ENCODE data around the gene CNBD2. TPM values are rescaled to one million over a fixed set of nuclear protein-coding genes. Genes with fewer than 3 reads are reported as not detected.
A peak's percentile ranks its signal among the peaks of the same experiment; 100 is the strongest.

The CNBD2 gene
- total and polyA plus RNA-seq, 10 of the 15 experiments (the other 5 are each of a cell fraction or from before 2014, with no cell fraction given), result 0.86 to 7.4 (median 4.6) TPM

GRCh38 chr20:36040571-36040970 lies 72.2 kb downstream of the CNBD2 start (continued):
- peak; percentile 44; the same call in 1 of the 2 replicates for TF ChIP-seq JUNB (IDR thresholded peaks at IDR 0.05)
- no peak for TF ChIP-seq WRNIP1 (IDR thresholded peaks at IDR 0.05; ENCODE audit: borderline replicate concordance, low read depth, low read length)
- TF ChIP-seq EED (IDR thresholded peaks at IDR 0.05; ENCODE audit: low read depth), result no peak
- no peak for TF ChIP-seq RAD21 (IDR thresholded peaks at IDR 0.05; ENCODE audit: insufficient read depth, low read depth, low read length)
- no peak for TF ChIP-seq SIN3A (IDR thresholded peaks at IDR 0.05; ENCODE audit: low read depth, low read length)
- no peak for TF ChIP-seq BRCA1 (IDR thresholded peaks at IDR 0.05; ENCODE audit: low read depth, low read length)
- no peak for TF ChIP-seq RB1 (IDR thresholded peaks at IDR 0.05; ENCODE audit: borderline replicate concordance)
- no peak for TF ChIP-seq RFX5 (IDR thresholded peaks at IDR 0.05; ENCODE audit: low read depth, low read length)
- no peak for TF ChIP-seq HCFC1 (IDR thresholded peaks at IDR 0.05; ENCODE audit: low read length)
- no peak for TF ChIP-seq CTCF (IDR thresholded peaks at IDR 0.05 in 2 of 3, conservative IDR thresholded peaks at IDR 0.05 in 1 of 3; ENCODE audit: control insufficient read depth in 2 of 3, extremely low read depth in 1 of 3, insufficient read depth in 1 of 3, low read depth in 3 of 3, low read length in 3 of 3)
- no peak for TF ChIP-seq E2F4 (IDR thresholded peaks at IDR 0.05; ENCODE audit: low read depth, low read length)
- no peak for TF ChIP-seq ZBTB40 (IDR thresholded peaks at IDR 0.05; ENCODE audit: borderline replicate concordance)
- TF ChIP-seq IKZF1 (conservative IDR thresholded peaks at IDR 0.05), result peak; percentile 93
- TF ChIP-seq ZBTB11 (CRISPR knock-in tag; IDR thresholded peaks at IDR 0.05), result no peak
- no peak for TF ChIP-seq MYC (IDR thresholded peaks at IDR 0.05; ENCODE audit: insufficient read depth, insufficient read length, insufficient replicate concordance, low read length, severe bottlenecking)
- TF ChIP-seq MXI1 (IDR thresholded peaks at IDR 0.05; ENCODE audit: low read depth, low read length), result no peak
- no peak for TF ChIP-seq CHD1 (IDR thresholded peaks at IDR 0.05; ENCODE audit: low read depth, low read length)
- TF ChIP-seq ZNF24 (IDR thresholded peaks at IDR 0.05), result no peak
- TF ChIP-seq BMI1 (IDR thresholded peaks at IDR 0.05; ENCODE audit: borderline replicate concordance), result peak; percentile 42; the same call in 1 of the 2 replicates
- TF ChIP-seq SREBF1 (IDR thresholded peaks at IDR 0.05; ENCODE audit: low read length), result no peak
- TF ChIP-seq CREM (IDR thresholded peaks at IDR 0.05; ENCODE audit: low read depth), result no peak
- no peak for TF ChIP-seq TCF12 (IDR thresholded peaks at IDR 0.05; ENCODE audit: low read depth, low read length)
- no peak for TF ChIP-seq SMAD5 (IDR thresholded peaks at IDR 0.05; ENCODE audit: low read depth)

Data from GM12878 (cell line).